Measurements from ENCODE around the gene MYCBPAP. TPM values are rescaled to one million over a fixed set of nuclear protein-coding genes. Genes with fewer than 3 reads are reported as not detected.

The MYCBPAP gene
- total and polyA plus RNA-seq, 3 donors from 2014 or later, result 75.9 to 315 (median 91.7) TPM

DNA sequence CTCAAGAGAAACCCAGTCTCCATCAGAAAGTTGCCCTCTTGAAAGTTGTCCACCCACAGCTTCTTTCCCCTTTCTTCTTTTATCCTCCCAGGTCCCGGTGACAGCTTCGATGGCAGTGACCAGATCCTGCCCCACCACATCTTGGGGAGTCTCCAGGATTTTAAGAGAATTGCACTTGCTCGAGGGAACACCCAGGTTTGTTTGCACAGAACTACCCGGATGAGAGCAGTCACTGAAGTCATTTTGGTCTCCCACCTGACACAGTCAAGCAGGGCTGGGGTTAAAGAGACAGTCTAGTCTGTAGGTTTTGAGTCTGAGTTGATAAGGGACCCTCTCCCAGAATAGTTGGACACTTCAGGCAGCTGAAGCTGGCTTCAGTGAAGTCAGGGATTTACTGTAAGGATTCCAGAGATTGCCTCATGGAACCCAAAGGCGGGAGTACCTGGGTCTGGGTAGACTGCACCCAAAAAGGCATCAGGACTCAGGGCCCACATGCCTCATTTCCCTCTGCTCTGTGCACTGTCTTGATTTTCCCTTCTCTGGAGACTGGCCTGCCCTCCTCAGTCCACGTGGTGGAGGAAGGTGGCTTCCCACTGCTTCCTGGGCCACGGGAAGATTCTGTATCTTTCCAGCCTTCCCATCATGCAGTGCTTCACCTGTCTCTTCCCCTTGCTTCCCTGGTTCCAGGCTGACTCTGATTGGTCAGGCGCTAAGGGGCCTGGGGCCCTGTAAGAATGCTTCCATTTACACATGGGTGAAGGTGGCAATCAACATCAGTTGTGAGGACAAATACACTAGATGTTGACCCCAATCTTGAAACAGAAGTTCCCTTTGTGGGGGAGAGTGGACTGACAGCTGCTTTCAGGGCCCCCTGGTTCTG is 9.5 kb downstream of the MYCBPAP start:
- Histone ChIP-seq H3K4me3 (no peak overlapping the region), H3K9me3 (no peaks in the 10 kb centered on the region), H3K36me3 (ENCODE audit: low read depth, missing control alignments) (no peaks in the 10 kb centered on the region), H3K27me3 (no peaks in the 10 kb centered on the region), H3K27ac (peak overlapping the region; percentile 66 to 82), H3K4me1 (peaks cover 44% of the 10 kb centered on the region)
- no peak for TF ChIP-seq POLR2A (IDR thresholded peaks at IDR 0.05)
- TF ChIP-seq, protein P1, sequence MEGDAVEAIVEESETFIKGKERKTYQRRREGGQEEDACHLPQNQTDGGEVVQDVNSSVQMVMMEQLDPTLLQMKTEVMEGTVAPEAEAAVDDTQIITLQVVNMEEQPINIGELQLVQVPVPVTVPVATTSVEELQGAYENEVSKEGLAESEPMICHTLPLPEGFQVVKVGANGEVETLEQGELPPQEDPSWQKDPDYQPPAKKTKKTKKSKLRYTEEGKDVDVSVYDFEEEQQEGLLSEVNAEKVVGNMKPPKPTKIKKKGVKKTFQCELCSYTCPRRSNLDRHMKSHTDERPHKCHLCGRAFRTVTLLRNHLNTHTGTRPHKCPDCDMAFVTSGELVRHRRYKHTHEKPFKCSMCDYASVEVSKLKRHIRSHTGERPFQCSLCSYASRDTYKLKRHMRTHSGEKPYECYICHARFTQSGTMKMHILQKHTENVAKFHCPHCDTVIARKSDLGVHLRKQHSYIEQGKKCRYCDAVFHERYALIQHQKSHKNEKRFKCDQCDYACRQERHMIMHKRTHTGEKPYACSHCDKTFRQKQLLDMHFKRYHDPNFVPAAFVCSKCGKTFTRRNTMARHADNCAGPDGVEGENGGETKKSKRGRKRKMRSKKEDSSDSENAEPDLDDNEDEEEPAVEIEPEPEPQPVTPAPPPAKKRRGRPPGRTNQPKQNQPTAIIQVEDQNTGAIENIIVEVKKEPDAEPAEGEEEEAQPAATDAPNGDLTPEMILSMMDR (IDR thresholded peaks at IDR 0.05), result no peak
- intact Hi-C loops (cut with DNase I; ENCODE audit: low total_unique reads), result no loop called here
- no peak for DNase-seq
- 89 to 90% methylated on average over 7 to 8 of the region's 8 CpGs for WGBS, 2 donors

DNA sequence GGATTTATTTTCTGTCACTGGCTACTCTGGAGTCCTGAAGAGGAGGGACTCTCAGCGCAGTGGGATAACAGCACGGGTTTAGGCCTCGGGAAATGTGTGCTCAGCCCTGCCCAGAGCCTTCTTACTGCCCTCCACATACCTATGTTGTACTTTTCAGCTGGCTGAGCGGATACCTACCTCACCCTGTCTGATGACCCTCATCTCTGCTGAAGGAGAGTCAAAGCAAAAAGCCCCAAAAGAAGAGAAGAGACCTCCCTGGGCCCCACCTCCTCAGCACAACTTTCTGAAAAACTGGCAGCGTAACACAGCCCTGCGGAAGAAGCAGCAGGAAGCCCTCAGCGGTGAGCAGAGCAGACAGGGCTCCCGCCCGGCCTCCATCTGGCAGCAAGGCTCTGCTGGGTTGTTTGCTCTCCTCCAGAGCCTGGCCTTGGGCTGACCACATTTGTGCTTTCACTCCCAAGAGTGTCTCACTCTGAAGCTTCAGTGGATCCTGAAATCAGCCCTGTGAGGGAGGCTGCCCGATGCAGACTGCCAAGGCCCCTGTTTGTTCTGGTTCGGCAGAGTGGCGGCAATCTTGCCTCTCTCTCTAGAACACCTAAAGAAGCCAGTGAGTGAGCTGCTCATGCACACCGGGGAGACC is 10.3 kb downstream of the MYCBPAP start:
- H3K36me3 ChIP-seq (ENCODE audit: low read depth, missing control alignments), result no peaks in the 10 kb centered on the region
- H3K27me3 ChIP-seq, result no peaks in the 10 kb centered on the region
- TF ChIP-seq, protein P1 (IDR thresholded peaks at IDR 0.05), result no peak
- no peak for TF ChIP-seq POLR2A (IDR thresholded peaks at IDR 0.05)
- H3K27ac ChIP-seq, result peak overlapping the region; percentile 66 to 82
- no peaks in the 10 kb centered on the region for H3K9me3 ChIP-seq
- peak; percentile 60 for DNase-seq
- H3K4me3 ChIP-seq, result no peak overlapping the region
- peaks cover 41% of the 10 kb centered on the region for H3K4me1 ChIP-seq
- 45 to 76% methylated on average over 12 to 13 of the region's 13 CpGs for WGBS, 2 donors
- intact Hi-C loops (cut with DNase I; ENCODE audit: low total_unique reads), result no loop called here

DNA sequence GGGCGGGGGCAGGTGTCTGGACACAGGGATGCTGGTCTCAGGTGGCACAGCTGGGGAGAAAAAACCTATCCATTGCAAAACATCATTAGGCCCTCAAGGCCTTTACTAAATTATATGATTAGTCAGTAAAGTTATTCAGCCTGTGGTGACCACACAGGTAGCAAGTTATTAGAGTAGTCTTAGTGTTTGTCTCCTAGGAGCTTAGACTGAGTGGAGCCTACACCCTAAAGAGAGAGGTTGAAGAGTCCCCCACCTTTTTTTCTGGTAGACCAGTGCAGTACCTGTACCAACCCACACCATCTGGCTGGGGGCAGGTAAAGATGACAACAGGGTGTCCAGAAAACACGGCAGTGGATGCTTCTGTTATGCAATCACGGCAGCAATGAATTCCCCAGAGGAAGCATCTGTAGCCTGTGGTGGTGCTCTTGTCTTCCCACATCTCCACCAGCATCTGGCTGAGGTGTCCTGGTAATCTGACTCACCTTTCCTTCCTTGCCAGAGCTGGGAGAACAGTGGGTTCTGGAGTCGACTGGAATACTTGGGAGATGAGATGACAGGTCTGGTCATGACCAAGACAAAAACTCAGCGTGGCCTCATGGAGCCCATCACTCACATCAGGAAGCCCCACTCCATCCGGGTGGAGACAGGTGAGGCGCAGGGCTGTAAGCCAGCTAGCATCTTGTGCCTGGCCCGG is 11.0 kb downstream of the MYCBPAP start:
- H3K4me3 ChIP-seq, result no peak overlapping the region
- H3K4me1 ChIP-seq, result peaks cover 33% of the 10 kb centered on the region
- no peaks in the 10 kb centered on the region for H3K9me3 ChIP-seq
- intact Hi-C loops (cut with DNase I; ENCODE audit: low total_unique reads), result no loop called here
- WGBS, 2 donors, result 71 to 86% methylated on average over 5 to 8 of the region's 8 CpGs
- peak overlapping the region; percentile 66 to 82 for H3K27ac ChIP-seq
- H3K36me3 ChIP-seq (ENCODE audit: low read depth, missing control alignments), result no peaks in the 10 kb centered on the region
- H3K27me3 ChIP-seq, result no peaks in the 10 kb centered on the region
- TF ChIP-seq, protein P1 (IDR thresholded peaks at IDR 0.05), result no peak
- no peak for TF ChIP-seq POLR2A (IDR thresholded peaks at IDR 0.05)
- no peak for DNase-seq

DNA sequence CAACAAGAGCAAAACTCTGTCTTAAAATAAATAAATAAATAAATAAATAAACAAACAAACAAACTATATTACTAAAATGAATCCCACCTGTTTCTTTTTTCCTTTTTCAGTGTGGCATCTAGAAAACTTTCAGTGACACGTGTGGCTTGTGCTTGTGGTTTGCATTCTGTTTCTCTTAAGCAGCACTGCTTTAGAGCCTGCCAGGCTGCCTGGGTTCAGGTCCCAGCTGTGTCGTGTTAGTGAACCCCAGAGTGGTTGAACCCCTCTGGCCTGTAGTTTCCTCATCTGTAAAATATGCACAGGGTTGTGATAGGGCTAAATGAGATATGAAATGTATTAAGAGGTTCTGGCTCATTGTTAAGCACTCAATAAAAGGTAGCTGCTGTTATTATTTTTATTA is 12.2 kb downstream of the MYCBPAP start:
- H3K36me3 ChIP-seq (ENCODE audit: low read depth, missing control alignments), result no peaks in the 10 kb centered on the region
- intact Hi-C loops (cut with DNase I; ENCODE audit: low total_unique reads), result no loop called here
- H3K4me3 ChIP-seq, result no peak overlapping the region
- DNase-seq, result no peak
- H3K27me3 ChIP-seq, result no peaks in the 10 kb centered on the region
- H3K27ac ChIP-seq, result no peak overlapping the region
- TF ChIP-seq, protein P1 (IDR thresholded peaks at IDR 0.05), result no peak
- no peak for TF ChIP-seq POLR2A (IDR thresholded peaks at IDR 0.05)
- H3K9me3 ChIP-seq, result no peaks in the 10 kb centered on the region
- H3K4me1 ChIP-seq, result peaks cover 22% of the 10 kb centered on the region
- WGBS, 2 donors, result 76 to 86% methylated on average over 2 of the region's 2 CpGs

Data from testis (tissue), 3 donors.